Osteocyte (in vitro differentiated cells): Measurements from ENCODE around the gene YPEL3. TPM values are rescaled to one million over a fixed set of nuclear protein-coding genes. Genes with fewer than 3 reads are reported as not detected.
"Not testable (repeated sequence)": the region's sequence is repeated elsewhere in the genome, so short reads cannot be mapped to it uniquely, and the experiment has no call there.

Source experiments
- DNase-seq: peaks from one replicate; pipeline ENCODE4 v3.0.0; 2021; ENCODE audit warnings: mixed read lengths; ENCODE audit not compliant: unreplicated experiment; ENCODE audit errors: extremely low spot score
- H3K27ac Mint-ChIP-seq: one replicate; pipeline ENCODE4 v1.8.0; 2021; ENCODE audit warnings: mild to moderate bottlenecking, mixed read lengths; ENCODE audit not compliant: unreplicated experiment
- H3K27me3 Mint-ChIP-seq: one replicate; pipeline ENCODE4 v1.8.0; 2021; ENCODE audit warnings: mixed read lengths; ENCODE audit not compliant: unreplicated experiment
- H3K36me3 Mint-ChIP-seq: one replicate; pipeline ENCODE4 v1.8.0; 2021; ENCODE audit warnings: mixed read lengths; ENCODE audit not compliant: unreplicated experiment
- H3K4me1 Mint-ChIP-seq: one replicate; pipeline ENCODE4 v1.8.0; 2021; ENCODE audit warnings: mixed read lengths; ENCODE audit not compliant: unreplicated experiment
- H3K4me3 Mint-ChIP-seq: one replicate; pipeline ENCODE4 v1.8.0; 2021; ENCODE audit warnings: mild to moderate bottlenecking, moderate library complexity, mixed read lengths; ENCODE audit not compliant: unreplicated experiment
- H3K9me3 Mint-ChIP-seq: one replicate; pipeline ENCODE4 v1.8.0; 2021; ENCODE audit warnings: mixed read lengths; ENCODE audit not compliant: unreplicated experiment
- total RNA-seq: library from RNA; stranded (reverse); gene quantifications from 2 replicates; pipeline ENCODE4 v1.2.1, GENCODE V29; 2021
- TF ChIP-seq, protein P1 (sequence below): fragments of 200-600 bp; sonication (generic); IDR thresholded peaks from 2 replicates; pipeline ENCODE4 v1.5.0; 2021; ENCODE audit warnings: antibody characterized with exemption, mild to moderate bottlenecking, moderate library complexity

The YPEL3 gene
- total RNA-seq, 1 donor from 2014 or later: 93.3 TPM

DNA sequence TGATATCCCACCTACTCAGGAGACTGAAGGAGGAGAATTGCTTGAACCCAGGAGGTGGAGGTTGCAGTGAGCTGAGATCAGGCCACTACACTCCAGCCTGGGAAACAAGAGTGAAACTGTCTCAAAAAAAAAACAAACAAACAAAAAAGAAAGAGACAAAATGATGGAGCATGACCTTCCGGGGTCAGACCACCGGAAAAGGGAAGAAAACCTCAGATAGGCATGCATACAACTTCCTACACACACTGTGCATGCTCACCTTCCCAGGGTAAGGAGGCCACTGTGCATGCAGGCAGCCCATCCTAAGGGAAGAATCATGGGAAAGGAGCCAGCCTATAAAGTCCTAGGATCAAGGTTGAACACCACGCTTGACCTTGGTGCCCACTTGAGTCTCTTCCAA lies 36.6 kb upstream of the YPEL3 start:
- Mint-ChIP-seq H3K27me3 (peaks cover 8% of the 10 kb centered on the region), H3K4me3 (no peak overlapping the region), H3K9me3 (no peaks in the 10 kb centered on the region), H3K4me1 (peaks cover 1% of the 10 kb centered on the region), H3K36me3 (no peaks in the 10 kb centered on the region), H3K27ac (no peak overlapping the region)
- no peak for DNase-seq
- TF ChIP-seq, protein P1, sequence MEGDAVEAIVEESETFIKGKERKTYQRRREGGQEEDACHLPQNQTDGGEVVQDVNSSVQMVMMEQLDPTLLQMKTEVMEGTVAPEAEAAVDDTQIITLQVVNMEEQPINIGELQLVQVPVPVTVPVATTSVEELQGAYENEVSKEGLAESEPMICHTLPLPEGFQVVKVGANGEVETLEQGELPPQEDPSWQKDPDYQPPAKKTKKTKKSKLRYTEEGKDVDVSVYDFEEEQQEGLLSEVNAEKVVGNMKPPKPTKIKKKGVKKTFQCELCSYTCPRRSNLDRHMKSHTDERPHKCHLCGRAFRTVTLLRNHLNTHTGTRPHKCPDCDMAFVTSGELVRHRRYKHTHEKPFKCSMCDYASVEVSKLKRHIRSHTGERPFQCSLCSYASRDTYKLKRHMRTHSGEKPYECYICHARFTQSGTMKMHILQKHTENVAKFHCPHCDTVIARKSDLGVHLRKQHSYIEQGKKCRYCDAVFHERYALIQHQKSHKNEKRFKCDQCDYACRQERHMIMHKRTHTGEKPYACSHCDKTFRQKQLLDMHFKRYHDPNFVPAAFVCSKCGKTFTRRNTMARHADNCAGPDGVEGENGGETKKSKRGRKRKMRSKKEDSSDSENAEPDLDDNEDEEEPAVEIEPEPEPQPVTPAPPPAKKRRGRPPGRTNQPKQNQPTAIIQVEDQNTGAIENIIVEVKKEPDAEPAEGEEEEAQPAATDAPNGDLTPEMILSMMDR: no peak

DNA sequence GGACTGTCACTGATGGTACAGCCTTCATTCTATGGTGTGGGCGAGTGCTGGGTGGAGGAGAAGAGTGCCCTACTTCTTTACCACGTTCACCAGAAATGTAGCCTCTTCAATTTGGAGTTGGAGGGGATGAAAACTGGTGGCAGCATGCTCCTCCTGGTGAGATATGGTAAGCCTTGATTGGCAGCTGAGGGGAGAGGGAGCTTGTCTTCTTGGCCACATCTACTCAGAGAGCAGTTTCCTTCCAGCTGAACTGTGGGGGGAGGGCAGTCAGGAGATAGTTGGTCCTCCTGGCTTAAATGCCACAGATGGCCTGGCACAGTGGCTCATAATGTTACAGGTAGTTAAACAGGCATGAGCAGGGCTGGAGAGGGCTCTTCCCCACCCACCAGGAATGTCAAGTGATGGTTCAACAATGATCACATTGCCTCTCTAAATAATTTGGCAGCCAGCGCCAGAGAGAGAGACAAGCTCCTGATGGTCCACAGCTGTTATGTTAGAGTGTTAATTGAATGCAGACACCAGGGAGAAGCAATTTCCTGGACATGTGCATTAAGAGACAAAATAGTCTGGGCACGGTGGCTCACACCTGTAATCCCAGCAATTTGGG lies 36.0 kb upstream of the YPEL3 start:
- Mint-ChIP-seq H3K4me1 (peaks cover 1% of the 10 kb centered on the region), H3K36me3 (no peaks in the 10 kb centered on the region), H3K4me3 (no peak overlapping the region), H3K27me3 (peaks cover 6% of the 10 kb centered on the region), H3K9me3 (no peaks in the 10 kb centered on the region), H3K27ac (no peak overlapping the region)
- no peak for DNase-seq
- TF ChIP-seq, protein P1: no peak

DNA sequence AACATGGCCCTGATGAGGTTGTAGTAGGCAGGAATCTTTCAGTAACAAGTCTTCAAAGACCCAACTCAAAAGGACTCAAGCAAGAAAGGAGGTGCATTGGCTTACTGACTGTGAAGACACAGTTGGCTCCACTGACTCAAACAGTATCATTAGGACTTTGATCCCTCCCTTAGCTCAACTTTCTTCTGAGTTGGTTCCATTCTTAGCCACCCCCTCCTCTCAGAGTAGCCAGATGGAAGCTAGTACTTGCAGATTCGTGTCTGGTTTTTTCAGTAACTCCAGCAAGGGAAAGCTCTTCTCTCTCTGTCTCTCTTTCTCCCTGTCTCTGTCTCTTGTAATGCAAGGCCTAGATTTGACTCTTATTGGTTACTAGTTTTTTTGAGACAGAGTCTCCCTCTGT lies 32.0 kb upstream of the YPEL3 start:
- no peak for DNase-seq
- TF ChIP-seq, protein P1: no peak
- H3K27ac Mint-ChIP-seq: no peak overlapping the region
- H3K9me3 Mint-ChIP-seq: no peaks in the 10 kb centered on the region
- no peaks in the 10 kb centered on the region for H3K27me3 Mint-ChIP-seq
- H3K36me3 Mint-ChIP-seq: no peaks in the 10 kb centered on the region
- no peak overlapping the region for H3K4me3 Mint-ChIP-seq
- peaks cover 11% of the 10 kb centered on the region for H3K4me1 Mint-ChIP-seq

DNA sequence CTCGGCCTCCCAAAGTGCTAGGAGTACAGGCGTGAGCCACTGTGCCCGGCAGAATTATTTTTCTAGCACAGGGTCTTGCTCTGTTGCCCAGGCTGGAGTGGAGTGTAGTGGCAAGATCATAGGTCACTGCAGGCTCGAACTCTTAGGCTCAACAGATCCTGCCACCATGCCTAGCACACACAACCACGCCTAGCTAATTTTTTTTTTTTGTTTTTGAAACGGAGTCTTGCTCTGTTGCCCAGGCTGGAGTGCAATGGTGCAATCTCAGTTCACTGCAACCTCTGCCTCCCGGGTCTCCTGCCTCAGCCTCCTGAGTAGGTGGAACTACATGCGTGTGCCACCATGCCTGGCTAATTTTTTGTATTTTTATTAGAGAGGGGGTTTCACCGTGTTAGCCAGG lies 29.7 kb upstream of the YPEL3 start:
- DNase-seq, H3K27me3 Mint-ChIP-seq, H3K4me3 Mint-ChIP-seq, H3K36me3 Mint-ChIP-seq, H3K27ac Mint-ChIP-seq, H3K9me3 Mint-ChIP-seq: not testable (repeated sequence)
- peaks cover 20% of the 10 kb centered on the region for H3K4me1 Mint-ChIP-seq

DNA sequence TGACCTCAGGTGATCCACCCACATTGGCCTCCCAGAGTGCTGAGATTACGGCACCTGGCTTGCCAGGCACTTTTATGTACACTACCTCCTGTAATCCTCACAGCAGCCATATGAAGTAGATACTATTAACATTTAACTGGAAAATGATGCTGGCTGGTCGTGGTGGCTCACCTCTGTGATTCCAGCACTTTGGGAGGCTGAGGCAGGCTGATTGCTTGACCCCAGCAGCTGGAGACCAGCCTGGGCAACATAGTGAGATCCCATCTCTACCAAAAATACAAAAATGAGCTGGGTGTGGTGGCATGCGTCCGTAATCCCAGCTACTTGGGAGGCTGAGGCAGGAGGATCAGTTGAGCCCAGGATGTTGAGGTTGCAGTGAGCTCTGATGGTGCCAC lies 29.0 kb upstream of the YPEL3 start:
- DNase-seq: no peak
- no peaks in the 10 kb centered on the region for H3K27me3 Mint-ChIP-seq
- TF ChIP-seq, protein P1: no peak
- H3K36me3 Mint-ChIP-seq: no peaks in the 10 kb centered on the region
- peaks cover 21% of the 10 kb centered on the region for H3K4me1 Mint-ChIP-seq
- H3K9me3 Mint-ChIP-seq: no peaks in the 10 kb centered on the region
- H3K4me3 Mint-ChIP-seq: no peak overlapping the region
- H3K27ac Mint-ChIP-seq: no peak overlapping the region
